Ishikawa (cell line): Measurements from ENCODE around the gene GGCT.

Source experiments
- CEBPB ChIP-seq: IDR thresholded peaks from 2 replicates; pipeline ENCODE4 v1.6.1; 2012
- CREB1 ChIP-seq: IDR thresholded peaks from 2 replicates; pipeline ENCODE4 v1.6.1; 2012; ENCODE audit warnings: low read depth
- EGR1 ChIP-seq: IDR thresholded peaks from 2 replicates; pipeline ENCODE4 v1.6.1; 2012
- EP300 ChIP-seq: IDR thresholded peaks from 2 replicates; pipeline ENCODE4 v1.6.1; 2012; ENCODE audit warnings: borderline replicate concordance
- FOXM1 ChIP-seq: IDR thresholded peaks from 2 replicates; pipeline ENCODE4 v1.6.1; 2012; ENCODE audit warnings: low read depth, borderline replicate concordance
- MAX ChIP-seq: IDR thresholded peaks from 2 replicates; pipeline ENCODE4 v1.6.1; 2012
- NFIC ChIP-seq: IDR thresholded peaks from 2 replicates; pipeline ENCODE4 v1.6.1; 2012
- RAD21 ChIP-seq: IDR thresholded peaks from 2 replicates; pipeline ENCODE4 v1.6.1; 2012; ENCODE audit warnings: low read depth
- REST ChIP-seq: IDR thresholded peaks from 2 replicates; pipeline ENCODE4 v1.6.1; 2012; ENCODE audit warnings: low read depth, mild to moderate bottlenecking
- TAF1 ChIP-seq: IDR thresholded peaks from 2 replicates; pipeline ENCODE4 v1.6.1; 2012; ENCODE audit warnings: low read depth, mild to moderate bottlenecking
- TCF12 ChIP-seq: IDR thresholded peaks from 2 replicates; pipeline ENCODE4 v1.6.1; 2012; ENCODE audit warnings: low read depth
- TEAD4 ChIP-seq: IDR thresholded peaks from 2 replicates; pipeline ENCODE4 v1.6.1; 2012
- USF1 ChIP-seq: IDR thresholded peaks from 2 replicates; pipeline ENCODE4 v1.6.1; 2012
- YY1 ChIP-seq: IDR thresholded peaks from 2 replicates; pipeline ENCODE4 v1.6.1; 2012; ENCODE audit warnings: low read depth
- ZBTB7A ChIP-seq: IDR thresholded peaks from 2 replicates; pipeline ENCODE4 v1.6.1; 2012; ENCODE audit warnings: low read depth

GGCT gene

GRCh38 chr7:30470163-30470770 lies 34.4 kb downstream of the GGCT start:
- TF ChIP-seq EGR1 (no peak), USF1 (no peak), REST (no peak), CEBPB (no peak), YY1 (no peak), EP300 (no peak), CREB1 (no peak), TCF12 (no peak), FOXM1 (no peak), TAF1 (no peak), ZBTB7A (no peak), NFIC (no peak)

GRCh38 chr7:30469303-30469702 lies 35.3 kb downstream of the GGCT start:
- TF ChIP-seq RAD21 (peak; percentile 6; the same call in 1 of the 2 replicates), TEAD4 (0 out of 2 replicates have a peak, but pooled peaks have one; percentile 14), NFIC (no peak)

- TF ChIP-seq FOXM1 (no peak), NFIC (no peak), TAF1 (no peak), TCF12 (no peak), REST (no peak), CEBPB (no peak), USF1 (no peak), ZBTB7A (no peak), TEAD4 (no peak), CREB1 (no peak), YY1 (no peak)
Observed at GRCh38 chr7:30468791-30469190, 35.8 kb downstream of the GGCT start.

- TF ChIP-seq ZBTB7A (no peak), TEAD4 (no peak), FOXM1 (no peak), EP300 (no peak), CREB1 (no peak), USF1 (no peak), CEBPB (no peak), REST (no peak)
Observed at GRCh38 chr7:30468041-30468440, 36.6 kb downstream of the GGCT start.

- TF ChIP-seq MAX: no peak
- no peak for TF ChIP-seq FOXM1
- TF ChIP-seq EP300: no peak
- TF ChIP-seq TAF1: no peak
- TF ChIP-seq RAD21: no peak
- no peak for TF ChIP-seq CREB1
- no peak for TF ChIP-seq REST
- TF ChIP-seq TEAD4: no peak
- TF ChIP-seq CEBPB: no peak
- no peak for TF ChIP-seq USF1
Observed at GRCh38 chr7:30467271-30467670, 37.4 kb downstream of the GGCT start.
